NCI-H2081 treated with DMSO at 0.1 percent for 48 hours (cell line): Measurements from ENCODE around the gene PAFAH1B1.
"Not testable (repeated sequence)": the region's sequence is repeated elsewhere in the genome, so short reads cannot be mapped to it uniquely, and the experiment has no call there.

ENCODE experiments used
- DNase-seq: peaks from one replicate; lab custom pipeline; 2025; lab: John Stamatoyannopoulos, UW

The PAFAH1B1 gene

DNA sequence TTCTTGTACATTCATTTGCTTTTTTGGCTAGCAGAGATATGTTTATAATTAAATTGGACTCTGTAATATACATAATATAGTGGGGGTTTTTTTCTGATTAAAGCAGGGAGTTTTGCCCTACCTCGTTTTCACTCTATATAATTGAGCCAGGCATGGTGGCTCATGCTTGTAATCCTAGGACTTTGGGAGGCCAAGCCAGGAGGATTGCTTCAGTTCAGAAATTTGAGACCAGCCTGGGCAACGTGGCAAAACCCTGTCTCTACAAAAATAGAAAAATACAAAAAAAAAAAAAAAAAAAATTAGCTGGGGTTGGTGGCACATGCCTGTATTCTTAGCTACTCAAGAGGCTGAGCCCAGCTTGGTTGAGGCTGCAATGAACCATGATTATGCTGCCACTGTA lies 42.2 kb downstream of the PAFAH1B1 start:
- no peak for DNase-seq

DNA sequence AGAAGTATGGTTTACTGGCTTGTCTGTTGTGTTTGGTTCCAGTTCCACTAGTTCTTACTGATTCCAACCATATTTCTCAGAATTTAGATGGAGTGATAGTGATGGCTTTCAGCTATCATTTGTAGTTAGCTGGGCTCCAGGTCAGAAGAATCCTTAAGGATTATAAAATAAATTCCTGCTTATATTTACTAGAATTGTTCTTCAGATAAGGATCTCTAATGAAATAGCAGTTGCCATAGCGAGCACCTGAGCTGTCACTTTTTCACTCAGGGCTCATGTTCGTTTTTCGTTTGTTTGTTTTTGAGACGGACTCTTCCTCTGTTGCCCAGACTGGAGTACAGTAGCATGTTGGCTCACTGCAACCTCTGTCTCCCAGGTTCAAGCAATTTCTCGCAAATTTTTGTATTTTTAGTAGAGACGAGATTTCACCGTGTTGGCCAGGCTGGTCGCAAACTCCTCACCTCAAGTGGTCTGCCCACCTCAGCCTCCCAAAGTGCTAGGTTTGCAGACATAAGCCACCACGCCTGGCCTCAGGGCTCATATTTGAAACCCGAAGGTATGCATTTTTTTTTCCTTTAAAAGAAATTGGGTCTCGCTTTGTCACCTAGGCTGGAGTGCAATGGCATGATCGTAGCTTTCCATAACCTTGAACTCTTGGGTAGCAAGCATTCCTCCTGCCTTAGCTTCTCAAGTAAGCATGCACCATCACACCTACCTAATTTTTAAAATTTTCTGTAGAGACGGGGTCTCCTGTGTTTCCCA lies 42.9 kb downstream of the PAFAH1B1 start:
- no peak for DNase-seq

DNA sequence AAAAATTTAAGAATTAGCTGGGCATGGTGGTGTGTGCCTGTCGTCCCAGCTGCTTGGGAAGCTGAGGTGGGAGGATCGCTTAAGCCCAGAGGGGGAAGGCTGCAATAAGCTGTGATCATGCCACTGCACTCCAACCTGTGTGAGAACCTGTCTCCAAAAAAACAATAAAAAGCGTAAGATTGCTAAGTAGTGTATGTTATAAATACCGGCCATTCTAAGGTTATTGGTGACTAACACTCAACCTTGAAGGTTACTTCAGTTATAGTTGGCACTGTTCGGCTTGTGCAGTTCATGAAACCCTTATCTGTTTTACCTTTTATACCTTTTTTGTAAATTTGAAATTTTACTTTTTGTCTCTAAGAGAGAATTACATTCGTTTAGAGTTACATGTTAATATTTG lies 44.0 kb downstream of the PAFAH1B1 start:
- DNase-seq: no peak

DNA sequence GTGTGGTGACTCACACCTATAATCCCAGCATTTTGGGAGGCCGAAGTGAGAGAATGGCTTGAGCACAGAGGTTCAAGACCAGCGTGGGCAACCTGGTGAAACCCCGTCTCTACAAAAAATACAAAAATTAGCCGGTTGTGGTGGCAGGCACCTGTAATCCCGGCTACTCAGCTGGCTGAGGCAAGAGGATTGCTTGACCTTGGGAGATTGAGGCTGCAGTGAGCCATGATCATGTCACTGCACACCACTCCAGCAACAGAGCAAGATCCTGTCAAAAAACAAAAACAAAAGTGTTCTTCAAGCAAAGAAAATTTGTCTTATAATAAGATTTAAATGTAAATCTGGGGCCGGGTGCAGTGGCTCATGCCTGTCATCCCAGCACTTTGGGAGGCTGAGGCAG lies 51.5 kb downstream of the PAFAH1B1 start:
- DNase-seq: no peak

DNA sequence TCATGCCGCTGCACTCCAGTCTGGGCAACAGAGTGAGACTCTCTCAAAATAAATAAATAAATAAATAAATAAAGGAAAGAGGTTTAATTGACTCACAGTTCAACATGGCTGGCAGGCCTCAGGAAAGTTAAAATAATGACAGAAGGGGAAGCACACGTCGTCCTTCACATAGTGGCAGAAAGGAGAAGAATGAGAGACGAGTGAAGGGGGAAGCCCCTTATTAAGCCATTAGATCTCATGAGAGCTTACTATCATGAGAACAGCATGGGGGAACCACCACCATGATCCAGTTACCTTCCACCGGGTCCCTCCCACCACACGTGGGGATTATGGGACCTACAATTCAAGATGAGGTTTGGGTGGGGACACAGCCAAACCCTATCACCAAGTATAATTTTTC lies 54.5 kb downstream of the PAFAH1B1 start:
- DNase-seq: no peak

DNA sequence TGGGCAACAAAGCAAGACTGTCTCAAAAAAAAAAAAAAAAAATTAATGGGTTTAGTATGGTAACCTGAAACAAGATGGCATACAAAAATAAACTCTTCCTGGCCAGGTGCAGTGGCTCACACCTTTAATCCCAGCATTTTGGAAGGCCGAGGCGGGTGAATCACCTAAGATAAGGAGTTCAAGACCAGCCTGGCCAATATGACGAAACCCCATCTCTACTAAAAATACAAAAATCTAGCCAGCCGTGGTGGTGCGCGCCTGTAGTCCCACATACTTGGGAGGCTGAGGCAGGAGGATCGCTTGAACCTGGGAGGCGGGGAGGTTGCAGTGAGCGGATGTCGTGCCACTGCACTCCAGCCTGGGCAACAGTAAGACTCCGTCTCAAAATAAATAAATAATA lies 55.7 kb downstream of the PAFAH1B1 start:
- no peak for DNase-seq

DNA sequence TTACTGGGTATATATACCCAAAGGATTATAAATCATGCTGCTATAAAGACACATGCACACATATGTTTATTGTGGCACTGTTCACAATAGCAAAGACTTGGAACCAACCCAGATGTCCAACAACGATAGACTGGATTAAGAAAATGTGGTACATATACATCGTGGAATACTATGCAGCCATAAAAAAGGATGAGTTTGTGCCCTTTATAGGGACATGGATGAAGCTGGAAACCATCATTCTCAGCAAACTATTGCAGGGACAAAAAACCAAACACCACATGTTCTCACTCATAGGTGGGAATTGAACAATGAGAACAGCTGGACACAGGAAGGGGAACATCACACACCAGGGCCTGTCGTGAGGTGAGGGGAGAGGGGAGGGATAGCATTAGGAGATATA lies 59.5 kb downstream of the PAFAH1B1 start:
- DNase-seq: not testable (repeated sequence)

DNA sequence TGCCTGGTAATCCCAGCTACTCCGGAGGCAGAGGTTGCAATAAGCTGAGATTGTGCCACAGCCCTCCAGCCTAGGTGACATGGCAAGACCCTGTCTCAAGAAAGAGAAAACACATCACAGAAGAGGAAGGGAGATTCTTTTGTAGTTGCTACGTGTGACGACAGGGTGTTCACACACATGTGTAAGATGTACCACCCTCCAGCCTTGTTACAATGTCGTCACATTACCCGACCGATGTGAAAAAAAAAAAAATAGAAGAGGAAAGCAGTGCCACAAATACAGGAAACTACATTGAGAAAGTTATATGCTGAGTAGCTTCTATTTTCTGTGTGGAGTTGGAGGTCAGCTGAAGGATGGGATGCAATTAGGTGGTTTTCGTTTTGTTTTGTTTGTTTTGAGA lies 62.1 kb downstream of the PAFAH1B1 start:
- no peak for DNase-seq

DNA sequence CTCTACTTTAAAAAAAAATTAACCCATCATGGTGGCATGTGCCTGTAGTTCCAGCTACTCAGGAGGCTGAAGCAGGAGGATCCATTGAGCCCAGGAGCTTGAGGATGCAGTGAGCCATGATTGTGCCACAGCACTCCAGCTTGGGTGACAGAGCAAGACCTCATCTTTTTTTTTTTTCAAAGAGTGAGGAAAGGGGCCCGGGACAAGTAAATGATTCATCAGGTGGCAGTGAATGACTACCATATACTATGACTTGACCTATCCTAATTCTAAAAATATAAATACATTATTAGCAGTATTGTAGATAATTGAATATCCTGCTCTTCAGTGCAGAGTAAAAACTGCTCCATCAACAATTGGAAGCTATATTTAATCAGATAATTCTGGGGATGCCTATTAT lies 62.8 kb downstream of the PAFAH1B1 start:
- DNase-seq: no peak

DNA sequence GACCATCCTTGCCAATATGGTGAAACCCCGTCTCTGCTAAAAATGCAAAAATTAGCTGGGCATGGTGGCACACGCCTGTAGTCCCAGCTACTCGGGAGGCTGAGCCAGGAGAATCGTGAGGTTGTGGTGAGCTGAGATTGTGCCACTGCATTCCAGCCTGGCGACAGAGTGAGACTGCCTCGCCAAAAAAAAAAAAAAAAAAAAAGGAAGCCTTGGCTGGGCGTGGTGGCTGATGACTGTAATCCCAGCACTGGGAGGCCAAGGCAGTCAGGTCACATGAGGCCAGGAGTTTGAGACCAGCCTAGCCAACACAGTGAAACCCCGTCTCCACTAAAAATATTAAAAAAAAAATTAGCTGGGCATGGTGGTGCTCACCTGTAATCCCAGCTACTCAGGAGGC lies 65.9 kb downstream of the PAFAH1B1 start:
- DNase-seq: not testable (repeated sequence)

DNA sequence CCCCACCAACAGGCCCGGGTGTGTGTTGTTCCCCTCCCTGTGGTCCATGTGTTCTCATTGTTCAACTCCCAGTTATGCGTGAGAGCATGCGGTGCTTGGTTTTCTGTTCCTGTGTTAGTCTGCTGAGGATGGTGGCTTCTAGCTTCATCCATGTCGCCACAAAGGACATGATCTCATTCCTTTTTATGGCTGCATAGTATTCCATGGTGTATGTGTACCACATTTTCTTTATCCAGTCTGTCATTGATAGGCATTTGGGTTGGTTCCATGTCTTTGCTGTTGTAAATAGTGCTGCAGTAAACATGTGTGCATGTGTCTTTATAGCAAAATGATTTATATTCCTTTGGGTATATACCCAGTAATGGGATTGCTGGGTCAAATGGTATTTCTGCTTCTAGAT lies 67.0 kb downstream of the PAFAH1B1 start:
- DNase-seq: not testable (repeated sequence)

DNA sequence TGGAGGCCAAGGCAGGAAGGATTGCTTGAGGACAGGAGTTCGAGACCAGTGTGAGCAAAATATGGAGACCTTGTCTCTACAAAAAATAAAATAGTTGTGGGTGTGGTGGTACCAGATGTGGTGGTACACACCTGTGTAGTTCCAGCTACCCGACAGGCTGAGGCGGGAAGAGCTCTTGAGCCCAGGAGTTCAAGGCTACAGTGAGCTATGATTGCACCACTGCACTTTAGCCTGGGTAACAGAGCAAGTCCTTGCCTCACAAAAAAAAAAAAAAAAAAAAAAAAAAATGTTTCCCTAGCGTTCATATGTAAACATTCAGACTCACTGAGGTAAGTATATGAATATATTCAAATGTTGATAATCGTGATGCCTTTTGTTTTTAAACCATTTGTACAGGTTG lies 78.6 kb downstream of the PAFAH1B1 start:
- DNase-seq: no peak

DNA sequence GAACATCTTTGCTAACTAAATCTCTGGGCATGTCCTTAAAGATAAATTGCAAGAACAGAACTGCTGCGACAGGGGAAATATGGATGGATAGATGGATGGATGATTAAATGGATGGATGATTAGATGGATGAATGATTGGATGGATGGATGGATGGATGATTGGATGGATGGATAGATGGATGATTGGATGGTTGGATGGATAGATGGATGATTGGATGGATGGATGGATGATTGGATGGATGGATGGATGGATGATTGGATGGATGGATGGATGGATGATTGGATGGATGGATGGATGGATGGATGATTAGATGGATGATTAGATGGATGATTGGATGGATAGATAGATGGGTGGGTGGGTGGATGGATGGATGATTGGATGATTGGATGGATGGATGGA lies 85.8 kb downstream of the PAFAH1B1 start:
- DNase-seq: not testable (repeated sequence)

DNA sequence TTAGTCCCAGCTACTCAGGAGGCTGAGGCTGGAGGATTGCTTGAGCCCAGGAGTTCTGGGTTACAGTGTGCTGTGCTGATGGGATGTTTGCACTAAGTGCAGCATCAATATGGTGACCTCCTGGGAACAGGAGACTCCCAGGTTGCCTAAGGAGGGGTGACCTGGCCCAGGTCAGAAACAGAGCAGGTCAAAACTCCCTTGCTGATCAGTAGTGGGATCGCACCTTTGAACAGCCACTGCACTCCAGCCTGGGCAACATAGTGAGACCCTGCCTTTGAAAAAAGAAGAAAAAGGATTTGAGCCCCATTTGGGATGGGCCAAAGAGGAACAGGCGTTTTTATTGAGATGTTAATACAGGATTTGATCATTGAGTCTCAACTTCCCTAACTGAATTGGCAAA lies 87.5 kb downstream of the PAFAH1B1 start:
- DNase-seq: no peak

DNA sequence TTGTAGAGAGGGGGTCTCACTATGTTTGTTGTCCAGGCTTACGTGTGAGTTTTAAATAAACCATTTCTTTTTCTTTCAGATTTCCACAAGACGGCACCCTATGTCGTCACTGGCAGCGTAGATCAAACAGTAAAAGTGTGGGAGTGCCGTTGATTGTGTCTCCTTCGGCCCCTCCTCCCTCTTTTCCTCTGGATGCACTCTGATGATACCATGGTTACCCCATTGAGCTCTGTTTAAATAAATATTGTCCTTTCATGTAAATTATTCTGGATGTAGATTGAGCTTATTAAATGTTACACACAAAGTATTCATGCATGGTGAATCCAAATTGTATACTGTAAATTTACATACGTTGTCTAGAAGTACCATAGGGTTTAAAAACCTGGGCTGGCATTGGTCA lies 88.2 kb downstream of the PAFAH1B1 start:
- DNase-seq: no peak

DNA sequence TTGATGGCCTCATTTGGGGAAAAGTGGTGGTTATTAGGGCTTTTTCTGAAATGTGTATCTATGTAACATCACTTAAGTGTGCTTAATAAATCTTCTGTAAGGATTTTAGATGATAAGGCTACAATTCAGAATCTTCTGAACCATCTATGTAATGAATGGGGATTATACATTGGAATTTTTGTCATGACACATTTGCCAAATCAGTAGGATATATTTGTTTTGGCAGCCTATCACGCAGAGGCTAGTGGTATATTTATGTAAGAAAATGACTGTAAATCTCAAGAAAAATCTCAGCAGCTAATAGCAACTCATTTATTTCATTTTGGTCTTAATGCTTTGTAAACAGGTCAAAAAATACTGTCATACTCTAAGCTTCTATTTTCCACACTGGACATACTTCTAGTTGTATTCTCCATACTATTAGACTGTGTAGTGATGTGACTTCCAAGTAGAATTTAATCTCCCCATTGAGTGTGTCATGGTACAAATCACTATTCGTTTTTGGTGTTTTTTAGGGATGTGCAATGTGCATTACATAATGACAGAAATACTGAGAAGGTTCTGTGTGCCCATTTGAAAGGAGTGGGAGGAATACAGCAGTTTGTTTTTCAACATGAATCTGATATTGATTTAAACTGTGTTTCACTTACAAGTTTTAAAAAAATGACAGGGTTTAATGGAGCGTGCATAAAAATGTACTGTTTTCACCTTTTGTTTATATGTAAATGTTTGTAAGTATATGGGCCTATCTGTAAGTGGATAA lies 88.9 kb downstream of the PAFAH1B1 start:
- no peak for DNase-seq

DNA sequence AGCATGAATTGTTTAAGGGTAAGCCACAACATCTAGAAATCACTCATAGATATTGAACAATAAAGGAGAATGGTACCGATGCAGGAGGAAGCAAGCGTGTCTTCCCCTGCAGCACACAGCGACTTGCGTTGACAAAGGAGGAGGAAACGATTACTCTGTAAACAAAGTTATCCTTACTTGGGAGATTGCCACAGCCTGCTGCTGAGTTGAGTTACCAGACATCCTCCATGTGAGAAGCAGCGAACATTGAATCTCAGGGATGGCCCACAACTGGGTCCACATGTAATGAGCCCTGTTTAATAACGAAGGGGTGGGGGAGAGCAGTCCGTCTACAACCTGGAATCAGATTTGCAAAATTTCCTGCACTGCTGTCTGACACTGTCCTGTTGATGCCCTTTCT lies 90.5 kb downstream of the PAFAH1B1 start:
- no peak for DNase-seq

DNA sequence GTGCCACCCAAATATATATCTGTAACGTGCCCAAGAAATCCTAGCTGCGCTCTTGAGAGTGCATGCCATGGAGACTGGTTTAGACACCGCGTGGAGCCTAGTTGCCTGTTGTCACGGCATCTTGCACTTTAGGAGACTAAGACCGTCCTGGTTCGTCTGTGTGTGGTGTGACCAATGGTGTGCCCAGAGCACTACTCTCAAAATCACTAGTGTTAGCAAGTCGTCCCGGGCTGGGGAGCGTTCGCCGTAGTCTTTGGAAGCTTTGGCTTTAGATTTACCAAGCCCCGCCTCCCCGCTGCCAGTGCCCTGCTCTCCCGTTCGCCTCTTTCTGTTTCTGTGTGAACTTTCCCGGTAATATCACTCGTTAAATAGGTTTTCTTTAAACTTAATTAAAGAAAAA lies 91.1 kb downstream of the PAFAH1B1 start:
- DNase-seq: no peak

DNA sequence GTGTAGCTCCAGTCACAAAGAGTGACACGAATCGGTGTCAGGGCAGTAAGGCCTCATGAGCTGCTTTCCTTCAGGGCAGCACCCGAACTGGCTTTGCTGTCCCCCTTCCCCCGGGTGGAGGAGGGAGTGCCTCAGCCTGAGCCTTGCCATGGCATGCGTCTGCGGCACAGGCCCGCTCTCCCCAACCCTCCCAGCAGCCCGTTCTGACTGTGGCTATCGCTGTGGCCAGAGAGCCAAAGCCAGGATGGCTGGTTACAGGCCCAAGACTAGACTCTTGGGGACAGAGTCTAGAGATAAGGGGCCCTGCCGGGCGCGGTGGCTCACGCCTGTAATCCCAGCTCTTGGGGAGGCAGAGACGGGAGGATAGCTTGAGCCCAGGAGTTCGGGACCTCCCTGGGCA lies 92.2 kb downstream of the PAFAH1B1 start:
- DNase-seq: no peak

DNA sequence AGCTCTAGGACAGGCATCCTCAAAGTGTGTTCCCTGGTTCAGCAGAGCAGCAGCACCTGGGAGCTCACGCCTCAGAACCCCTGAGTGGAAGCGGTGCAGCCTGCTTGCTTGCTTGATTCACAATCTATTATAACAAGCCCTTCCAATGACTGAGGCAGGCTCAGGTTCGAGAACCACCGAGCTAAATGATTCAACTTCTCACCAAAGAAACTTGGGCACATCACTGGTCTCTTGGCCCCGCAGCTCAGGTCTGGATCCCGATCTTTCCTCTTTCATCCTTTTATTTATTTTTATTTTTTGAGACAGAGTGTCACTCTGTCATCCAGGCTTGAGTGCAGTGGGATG lies 93.6 kb downstream of the PAFAH1B1 start:
- no peak for DNase-seq

DNA sequence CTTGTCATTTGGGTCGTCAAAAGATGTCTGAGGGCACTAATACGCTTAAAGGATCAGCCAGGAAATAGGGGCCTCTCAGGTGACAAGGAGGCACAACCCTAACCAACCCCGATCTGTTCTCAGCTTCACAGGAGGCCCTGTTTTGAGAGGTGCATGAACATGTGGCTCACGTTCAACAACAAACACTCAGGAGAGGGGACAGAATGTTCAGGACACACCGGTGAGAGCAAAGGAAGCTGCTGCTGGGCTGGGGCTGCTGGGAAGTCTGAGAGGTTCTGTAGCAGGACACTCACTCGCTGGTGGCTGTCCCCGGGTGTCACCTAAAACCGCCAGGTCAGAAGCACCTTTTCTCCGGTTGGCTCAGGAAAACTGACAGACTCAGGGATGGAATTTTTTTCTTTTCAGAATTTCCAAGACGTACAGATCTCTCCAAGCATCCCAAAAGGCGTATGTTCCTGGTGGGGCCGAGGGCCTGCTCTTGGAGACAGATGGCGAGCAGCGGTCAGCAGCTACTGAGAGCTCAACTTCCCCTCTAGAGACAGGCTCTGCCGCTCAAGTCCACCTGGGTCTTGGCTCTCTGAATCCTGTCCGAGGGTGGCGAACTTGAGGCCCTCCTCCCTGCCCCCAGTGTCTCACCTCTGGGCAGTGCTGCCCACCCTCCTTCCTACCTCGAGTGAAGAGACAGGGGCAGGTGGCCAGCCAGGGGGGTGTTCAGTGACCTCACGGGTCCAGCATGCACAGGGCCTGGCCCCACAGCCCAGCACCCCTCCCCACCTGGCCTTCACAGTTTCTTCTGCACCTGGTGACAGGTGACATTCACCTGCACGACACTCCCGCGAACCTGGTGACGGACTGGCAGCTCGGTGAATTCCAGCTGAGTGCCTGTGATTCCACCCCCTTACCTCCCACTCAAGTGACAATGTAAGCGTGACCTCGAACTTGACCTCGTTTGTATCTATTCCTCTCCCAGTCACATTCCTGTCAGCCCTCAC lies 95.2 kb downstream of the PAFAH1B1 start:
- DNase-seq: no peak

DNA sequence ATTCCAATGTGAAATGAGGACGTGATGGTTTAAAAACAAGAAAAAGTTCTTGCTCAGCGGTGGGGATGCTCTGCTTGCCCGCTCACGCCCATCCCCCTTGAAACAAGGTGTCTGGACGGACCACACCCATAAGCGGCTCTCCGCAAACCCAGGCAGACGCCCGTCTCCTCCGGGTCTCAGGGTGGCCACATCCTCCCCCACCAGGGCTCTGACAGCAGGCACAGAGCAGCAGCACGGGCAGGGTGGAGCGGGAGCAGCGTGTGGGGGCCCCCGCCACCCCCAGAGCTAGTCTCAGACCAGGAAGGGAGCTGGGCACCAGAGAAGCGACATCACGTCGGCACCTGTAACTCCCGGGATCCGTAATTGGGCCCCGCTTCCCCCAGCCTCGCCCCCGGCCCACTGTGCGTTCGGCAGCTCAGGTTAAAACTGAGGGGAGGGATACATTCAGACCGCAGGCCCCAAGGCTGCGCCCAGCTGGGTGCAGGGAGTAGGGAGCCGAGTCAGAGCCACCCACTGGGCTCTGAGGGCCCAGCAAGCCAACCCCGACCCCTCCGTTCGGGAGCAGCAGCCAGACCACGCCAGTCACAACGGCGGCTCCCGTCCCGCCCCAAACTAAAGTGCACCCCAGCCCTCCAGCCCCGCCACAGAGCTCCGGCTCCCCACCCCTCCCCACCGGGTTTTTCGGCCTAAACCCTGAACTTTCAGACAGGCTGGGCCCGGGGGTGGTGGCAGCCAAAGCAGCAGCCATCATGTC lies 96.1 kb downstream of the PAFAH1B1 start:
- DNase-seq: no peak
